GM18502 (cell line): ENCODE data around the gene HHAT.
"Not testable (repeated sequence)": the region's sequence is repeated elsewhere in the genome, so short reads cannot be mapped to it uniquely, and the experiment has no call there.

ENCODE experiments used
- ATAC-seq: cut with Tn5 transposase; IDR thresholded peaks from one replicate; pipeline ENCODE4 v1.9.1; 2021; ENCODE audit warnings: mild to moderate bottlenecking; ENCODE audit not compliant: unreplicated experiment, poor library complexity

Gene HHAT

GRCh38 chr1:210352575-210352974 lies 23.9 kb downstream of the HHAT start:
- ATAC-seq, result no peak

- ATAC-seq, result not testable (repeated sequence)
Measured at GRCh38 chr1:210354305-210354704, 25.6 kb downstream of the HHAT start.

- no peak for ATAC-seq
Measured at GRCh38 chr1:210358626-210359025, 29.9 kb downstream of the HHAT start.

- no peak for ATAC-seq
Measured at GRCh38 chr1:210359255-210359654, 30.6 kb downstream of the HHAT start.

DNA sequence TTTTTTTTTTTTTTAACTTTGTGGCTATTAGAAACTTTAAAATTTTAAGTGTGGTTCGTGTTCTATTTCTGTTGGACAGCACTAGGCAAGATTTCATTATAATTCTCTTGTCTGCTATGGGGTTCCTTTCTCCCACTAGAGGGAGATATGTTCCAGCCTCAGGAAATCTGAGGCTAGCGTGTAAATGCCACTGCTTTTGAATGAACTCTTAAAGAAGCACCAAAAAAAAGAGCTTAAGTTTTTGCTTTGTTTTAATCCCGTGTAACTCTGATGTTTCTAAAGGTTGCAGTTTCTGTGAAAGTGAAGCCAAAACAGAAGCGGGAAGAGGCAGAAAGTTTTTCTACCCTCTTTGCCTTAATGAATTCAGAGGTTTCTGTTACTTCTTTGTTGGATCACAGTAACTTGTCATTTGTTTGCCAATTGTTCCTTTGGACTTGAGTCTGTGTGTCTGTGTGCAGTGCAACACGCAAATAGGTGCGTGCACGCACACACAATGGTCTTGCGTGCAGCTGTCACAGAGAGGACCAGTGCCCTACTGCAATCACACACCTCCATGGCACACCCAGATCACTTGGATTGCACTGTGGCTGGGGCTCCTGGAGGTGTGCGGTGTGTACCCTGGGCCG lies 32.3 kb downstream of the HHAT start:
- peak; percentile 75 for ATAC-seq

GRCh38 chr1:210361665-210362064 lies 33.0 kb downstream of the HHAT start:
- no peak for ATAC-seq

DNA sequence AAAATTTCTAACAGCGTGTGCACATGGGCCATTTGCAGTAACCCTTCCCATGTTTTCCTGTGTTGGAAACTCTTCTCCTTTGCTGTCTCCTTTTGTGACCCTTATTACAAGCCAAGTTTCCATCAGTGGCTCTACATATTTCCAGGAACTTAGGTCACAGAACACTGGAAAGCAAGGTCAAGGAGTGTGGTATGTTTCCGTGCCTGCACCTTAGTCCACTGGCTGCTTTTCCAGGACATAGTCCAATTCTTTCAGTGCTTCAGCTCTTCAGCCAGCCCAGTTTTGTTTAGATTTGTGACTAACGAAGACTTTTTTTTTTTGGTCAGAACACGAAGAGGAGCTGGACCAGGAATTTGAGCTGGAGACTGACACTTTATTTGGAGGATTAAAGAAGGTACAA lies 33.8 kb downstream of the HHAT start:
- ATAC-seq, result no peak

DNA sequence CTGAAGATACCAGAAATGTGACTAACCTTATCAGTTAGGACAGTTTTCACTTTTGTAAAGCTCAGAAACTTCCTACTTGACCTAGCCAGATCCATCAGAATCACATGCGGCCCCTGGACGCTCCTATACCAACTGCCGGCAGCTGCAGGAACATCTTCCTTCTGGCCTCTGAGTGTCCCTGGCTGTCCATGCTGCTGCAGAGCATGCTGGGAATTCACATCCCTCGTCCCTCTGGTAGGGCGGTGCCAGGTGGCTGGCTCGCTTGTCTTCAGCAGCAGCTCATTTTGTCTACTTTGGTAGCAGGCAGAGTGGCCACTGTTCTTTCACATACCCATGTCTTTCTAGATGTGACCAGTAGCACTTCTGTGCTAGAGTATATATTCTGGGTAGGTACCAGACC lies 34.4 kb downstream of the HHAT start:
- ATAC-seq, result no peak

DNA sequence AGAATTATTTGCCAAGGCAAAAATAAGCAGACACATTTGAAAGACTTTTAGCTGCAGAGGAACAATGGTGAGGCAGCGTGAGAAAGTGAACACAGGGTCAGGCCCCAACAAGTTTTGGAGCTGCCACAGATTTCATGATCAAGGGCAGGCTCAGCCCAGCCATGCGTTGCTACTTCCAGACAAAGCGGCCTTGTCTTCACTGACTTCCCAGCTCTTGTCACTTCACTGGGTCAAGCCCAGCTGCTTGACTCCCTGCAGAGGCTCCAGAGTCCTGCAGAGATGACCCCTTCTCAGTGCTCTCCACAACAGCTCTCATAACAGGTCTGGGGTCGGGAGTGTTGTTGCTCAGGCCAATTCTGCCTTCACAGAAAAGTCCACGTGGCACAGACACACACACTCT lies 35.8 kb downstream of the HHAT start:
- ATAC-seq, result no peak

GRCh38 chr1:210366767-210367166 lies 38.1 kb downstream of the HHAT start:
- ATAC-seq, result no peak

GRCh38 chr1:210367566-210367965 lies 38.9 kb downstream of the HHAT start:
- ATAC-seq, result no peak

- no peak for ATAC-seq
Measured at GRCh38 chr1:210369425-210369824, 40.7 kb downstream of the HHAT start.

DNA sequence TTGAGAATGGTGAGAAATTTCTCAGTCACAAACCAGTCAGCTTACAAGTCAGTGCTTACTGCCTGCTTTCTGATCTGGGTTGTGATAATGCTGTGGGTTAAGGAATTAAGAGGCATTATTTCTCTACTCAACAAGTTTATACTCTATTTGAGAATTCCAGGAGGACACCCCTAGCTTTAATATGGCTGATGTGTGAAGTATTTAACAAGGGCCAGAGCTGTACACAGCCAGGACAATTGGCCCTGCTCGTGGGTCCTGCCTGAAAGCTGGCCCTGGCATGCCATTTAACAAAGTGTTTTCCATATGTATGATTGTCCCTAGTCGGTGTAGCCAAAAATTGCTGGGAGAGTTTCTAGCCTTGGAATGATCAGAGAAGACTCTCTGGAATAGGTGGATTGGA lies 43.2 kb downstream of the HHAT start:
- ATAC-seq, result no peak

GRCh38 chr1:210372491-210372890 lies 43.8 kb downstream of the HHAT start:
- no peak for ATAC-seq

DNA sequence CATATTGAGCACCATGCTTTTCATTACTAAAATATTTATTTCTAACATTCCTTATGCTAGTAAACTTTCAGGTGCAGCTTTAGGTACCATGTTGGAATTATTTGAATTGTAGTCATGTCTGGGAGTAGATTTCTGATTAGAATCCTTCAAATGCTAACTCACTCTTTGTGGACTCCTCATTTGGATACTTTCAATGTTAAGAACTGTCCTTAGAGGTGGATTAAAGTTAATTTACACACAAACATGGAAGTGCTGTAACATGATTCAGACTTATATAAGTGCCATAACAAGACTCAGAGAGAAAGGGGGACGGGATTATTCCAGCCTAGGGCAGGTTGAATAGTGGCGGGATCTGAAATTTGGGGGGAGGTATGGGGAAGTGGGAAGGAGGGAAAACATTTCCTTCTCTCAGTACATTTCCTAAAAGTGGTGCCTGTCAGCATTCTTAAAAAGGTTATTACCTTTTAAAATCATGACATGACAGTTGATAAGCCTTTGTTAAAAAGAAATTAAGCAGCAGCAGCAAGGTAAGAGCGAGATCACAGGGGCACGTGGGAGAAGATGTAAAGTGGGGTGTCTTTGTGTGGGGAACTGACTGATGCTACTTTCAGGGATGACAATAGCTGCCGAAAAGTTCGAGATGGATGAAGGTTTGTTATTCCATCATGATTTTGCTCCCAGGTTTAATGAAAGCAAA lies 44.4 kb downstream of the HHAT start:
- ATAC-seq, result no peak

DNA sequence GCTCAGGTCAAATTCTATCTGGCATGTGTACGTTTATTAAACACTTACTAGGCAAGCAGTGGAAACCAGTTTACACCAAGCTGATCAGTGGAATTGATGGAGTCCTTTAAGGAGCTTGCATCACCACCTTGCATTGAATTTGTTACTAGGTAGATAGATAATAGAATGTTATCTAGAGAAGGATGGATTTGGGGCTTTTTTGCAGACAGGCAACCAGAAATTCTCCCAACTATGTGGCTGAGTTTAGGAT lies 44.9 kb downstream of the HHAT start:
- no peak for ATAC-seq

- ATAC-seq, result peak; percentile 79
Measured at GRCh38 chr1:210373878-210374599, 45.3 kb downstream of the HHAT start.

DNA sequence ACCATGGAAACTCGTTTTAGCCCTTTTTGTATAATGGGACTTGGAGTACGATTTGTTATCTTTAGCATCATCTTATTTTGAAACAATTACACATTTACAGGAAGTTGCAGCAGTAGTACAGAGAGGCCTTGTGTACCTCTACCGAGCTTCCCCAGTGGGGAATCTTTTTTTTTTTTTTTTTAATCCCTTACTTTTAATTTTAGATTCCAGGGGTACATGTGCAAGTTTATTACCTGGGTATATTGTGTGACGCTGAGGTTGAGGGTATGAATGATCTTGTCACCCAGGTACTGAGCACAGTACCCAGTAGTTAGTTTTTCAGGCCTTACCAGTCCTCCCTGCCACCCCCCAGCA lies 45.9 kb downstream of the HHAT start:
- ATAC-seq, result no peak

DNA sequence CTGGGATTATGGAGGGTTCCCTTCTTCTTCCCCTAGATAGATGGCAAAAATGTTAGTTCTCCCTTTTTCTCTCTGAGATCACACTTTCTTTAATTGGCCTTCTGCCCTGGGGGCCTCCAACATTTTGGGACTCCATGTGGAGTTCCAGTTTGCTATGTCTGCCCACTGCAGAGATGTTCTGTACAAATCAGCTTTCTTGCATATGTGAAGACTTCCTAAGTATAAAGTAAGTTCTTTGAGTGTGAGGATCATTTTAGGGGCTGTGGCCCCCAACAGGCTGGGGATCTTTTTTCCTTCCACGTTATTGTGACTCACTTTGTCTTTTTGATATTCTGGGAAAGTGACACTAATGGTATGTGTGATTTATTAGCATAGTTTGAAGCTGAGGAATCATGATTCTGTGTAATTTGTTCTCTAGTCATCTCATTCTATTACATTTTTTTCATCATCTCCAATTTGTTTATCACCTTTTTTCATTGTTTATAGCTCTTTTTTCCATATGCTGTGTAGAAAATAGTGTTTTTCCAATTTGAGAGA lies 48.2 kb downstream of the HHAT start:
- ATAC-seq, result no peak

- ATAC-seq, result no peak
Measured at GRCh38 chr1:210377731-210378333, 49.1 kb downstream of the HHAT start.

- no peak for ATAC-seq
Measured at GRCh38 chr1:210378736-210379135, 50.0 kb downstream of the HHAT start.
